ENCODE data around the gene TBPL1.

DNA sequence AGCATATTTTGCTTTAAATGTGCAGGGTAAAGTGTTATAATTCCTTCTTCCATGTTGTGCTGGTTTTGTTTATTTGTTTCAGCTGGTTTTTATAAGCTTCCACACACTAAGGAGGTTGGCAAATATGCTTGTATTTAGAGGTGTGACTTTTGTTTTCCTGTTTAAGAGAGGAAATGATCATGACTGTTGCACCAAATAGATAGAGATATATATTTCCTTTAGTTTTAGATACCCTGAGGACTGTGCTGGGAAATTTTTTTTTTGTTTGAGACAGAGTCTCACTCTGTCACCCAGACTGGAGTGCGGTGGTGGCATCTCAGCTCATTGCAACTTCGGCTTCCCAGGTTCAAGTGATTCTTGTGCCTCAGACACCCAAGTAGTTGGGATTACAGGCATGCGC is 5.8 kb downstream of the TBPL1 start:
- TF ChIP-seq POLR2AphosphoS5 (IDR thresholded peaks at IDR 0.05; ENCODE audit: low read depth, low read length) (no peak), TAF1 (IDR thresholded peaks at IDR 0.05; ENCODE audit: low read depth, low read length) (no peak), POLR2A (IDR thresholded peaks at IDR 0.05; ENCODE audit: low read depth, low read length) (no peak), SPI1 (IDR thresholded peaks at IDR 0.05; ENCODE audit: low read depth, low read length) (no peak), PAX5 (IDR thresholded peaks at IDR 0.05; ENCODE audit: insufficient read depth, low read length, severe bottlenecking) (no peak)

Measured in GM12891 (cell line).